HG03159 (cell line): Measurements from ENCODE around the gene C4orf50.
"Not testable (repeated sequence)": the region's sequence is repeated elsewhere in the genome, so short reads cannot be mapped to it uniquely, and the experiment has no call there.

ENCODE experiments used
- ATAC-seq: cut with Tn5 transposase; IDR thresholded peaks from one replicate; pipeline ENCODE4 v1.9.1; 2021; ENCODE audit warnings: mild to moderate bottlenecking, moderate library complexity; ENCODE audit not compliant: unreplicated experiment

C4orf50 gene

GRCh38 chr4:5952975-5953951, 65.0 kb downstream of the C4orf50 start:
- no peak for ATAC-seq

GRCh38 chr4:5952286-5952974, 65.8 kb downstream of the C4orf50 start:
- no peak for ATAC-seq

- ATAC-seq = not testable (repeated sequence)
Measured at GRCh38 chr4:5946653-5947052, 71.6 kb downstream of the C4orf50 start.

- ATAC-seq = no peak
Measured at GRCh38 chr4:5945936-5946335, 72.3 kb downstream of the C4orf50 start.

- no peak for ATAC-seq
Measured at GRCh38 chr4:5945171-5945570, 73.1 kb downstream of the C4orf50 start.

- no peak for ATAC-seq
Measured at GRCh38 chr4:5943561-5943960, 74.7 kb downstream of the C4orf50 start.

- ATAC-seq = no peak
Measured at GRCh38 chr4:5942947-5943346, 75.3 kb downstream of the C4orf50 start.

- no peak for ATAC-seq
Measured at GRCh38 chr4:5941601-5942000, 76.6 kb downstream of the C4orf50 start.

- no peak for ATAC-seq
Measured at GRCh38 chr4:5940470-5941203, 77.6 kb downstream of the C4orf50 start.

- ATAC-seq = no peak
Measured at GRCh38 chr4:5933996-5934831, 84.0 kb downstream of the C4orf50 start.

- ATAC-seq = no peak
Measured at GRCh38 chr4:5933116-5933515, 85.1 kb downstream of the C4orf50 start.

GRCh38 chr4:5932035-5932568, 86.1 kb downstream of the C4orf50 start:
- no peak for ATAC-seq

GRCh38 chr4:5931526-5931925, 86.7 kb downstream of the C4orf50 start:
- ATAC-seq = no peak

- ATAC-seq = no peak
Measured at GRCh38 chr4:5930876-5931275, 87.4 kb downstream of the C4orf50 start.

GRCh38 chr4:5930456-5930855, 87.8 kb downstream of the C4orf50 start:
- no peak for ATAC-seq

GRCh38 chr4:5928844-5929420, 89.3 kb downstream of the C4orf50 start:
- no peak for ATAC-seq

GRCh38 chr4:5928274-5928673, 90.0 kb downstream of the C4orf50 start:
- no peak for ATAC-seq

GRCh38 chr4:5927747-5928146, 90.5 kb downstream of the C4orf50 start:
- ATAC-seq = no peak

GRCh38 chr4:5927116-5927515, 91.1 kb downstream of the C4orf50 start:
- ATAC-seq = no peak

- ATAC-seq = no peak
Measured at GRCh38 chr4:5926598-5926997, 91.6 kb downstream of the C4orf50 start.
